H1 (cell line): ENCODE data around the gene IQCH. TPM values are rescaled to one million over a fixed set of nuclear protein-coding genes. Genes with fewer than 3 reads are reported as not detected.

Experiments
- polyA plus RNA-seq, 7 experiments: library from polyadenylated mRNA; depleted of rRNA in 3 of 7; stranded (reverse) in 5 of 7; unstranded in 2 of 7; fragments of >200 nt in 5 of 7; fragments of 200-250 nt in 2 of 7; gene quantifications; 1 replicate in 5 of 7; 2 replicates in 1 of 7; 4 replicates in 1 of 7; pipeline versions ENCODE4 v1.2.1 to v1.2.3, GENCODE V29; 2011 to 2013; ENCODE audit warnings: missing spikeins in 2 of 7, mixed read lengths in 2 of 7
- total RNA-seq: library from RNA; stranded (reverse); fragmentation: NEBNext Ultra II Directional; extraction: Animal tissue kit (Norgen Biotek cat#: 25700); gene quantifications from 2 replicates; pipeline ENCODE4 v1.2.1, GENCODE V29; 2021
- TF ChIP-seq, protein P1 (sequence below): IDR thresholded peaks from 2 replicates; pipeline ENCODE4 v1.6.1; 2011; ENCODE audit warnings: low read depth, mild to moderate bottlenecking, low read length; ENCODE audit not compliant: insufficient read depth
- TF ChIP-seq, protein P2 (sequence below): fragments of 300-600 bp; sonication (generic); IDR thresholded peaks from 2 replicates; pipeline ENCODE4 v1.7.1; 2012; ENCODE audit warnings: low read length, moderate library complexity, mild to moderate bottlenecking, inconsistent platforms; ENCODE audit not compliant: insufficient replicate concordance

IQCH gene
- total and polyA plus RNA-seq, 2 of the 8 experiments (the other 6 are each of a cell fraction or from before 2014, with no cell fraction given) = 0.60 to 1.9 TPM

DNA sequence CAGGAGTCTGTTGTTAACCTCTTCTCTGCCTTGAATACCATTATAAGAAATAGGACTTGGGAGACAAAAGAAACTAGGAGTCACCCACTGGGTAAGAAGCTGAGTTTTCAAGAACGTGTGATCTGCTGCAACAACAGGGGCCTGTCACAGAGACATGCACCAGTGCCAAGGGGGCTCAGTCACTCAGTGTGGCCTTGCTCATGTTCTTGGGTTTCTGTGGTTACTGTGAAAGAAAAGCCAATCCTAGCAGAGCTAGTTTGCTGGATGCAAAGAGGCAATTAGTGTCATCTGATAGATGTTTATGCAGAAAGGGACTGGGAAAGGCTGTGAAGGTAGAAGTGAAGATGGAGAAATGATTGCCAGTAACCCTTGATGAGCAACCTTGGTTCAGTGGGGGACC lies 126.3 kb downstream of the IQCH start (continued):
- TF ChIP-seq, protein P1, sequence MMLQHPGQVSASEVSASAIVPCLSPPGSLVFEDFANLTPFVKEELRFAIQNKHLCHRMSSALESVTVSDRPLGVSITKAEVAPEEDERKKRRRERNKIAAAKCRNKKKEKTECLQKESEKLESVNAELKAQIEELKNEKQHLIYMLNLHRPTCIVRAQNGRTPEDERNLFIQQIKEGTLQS = no peak
- TF ChIP-seq, protein P2, sequence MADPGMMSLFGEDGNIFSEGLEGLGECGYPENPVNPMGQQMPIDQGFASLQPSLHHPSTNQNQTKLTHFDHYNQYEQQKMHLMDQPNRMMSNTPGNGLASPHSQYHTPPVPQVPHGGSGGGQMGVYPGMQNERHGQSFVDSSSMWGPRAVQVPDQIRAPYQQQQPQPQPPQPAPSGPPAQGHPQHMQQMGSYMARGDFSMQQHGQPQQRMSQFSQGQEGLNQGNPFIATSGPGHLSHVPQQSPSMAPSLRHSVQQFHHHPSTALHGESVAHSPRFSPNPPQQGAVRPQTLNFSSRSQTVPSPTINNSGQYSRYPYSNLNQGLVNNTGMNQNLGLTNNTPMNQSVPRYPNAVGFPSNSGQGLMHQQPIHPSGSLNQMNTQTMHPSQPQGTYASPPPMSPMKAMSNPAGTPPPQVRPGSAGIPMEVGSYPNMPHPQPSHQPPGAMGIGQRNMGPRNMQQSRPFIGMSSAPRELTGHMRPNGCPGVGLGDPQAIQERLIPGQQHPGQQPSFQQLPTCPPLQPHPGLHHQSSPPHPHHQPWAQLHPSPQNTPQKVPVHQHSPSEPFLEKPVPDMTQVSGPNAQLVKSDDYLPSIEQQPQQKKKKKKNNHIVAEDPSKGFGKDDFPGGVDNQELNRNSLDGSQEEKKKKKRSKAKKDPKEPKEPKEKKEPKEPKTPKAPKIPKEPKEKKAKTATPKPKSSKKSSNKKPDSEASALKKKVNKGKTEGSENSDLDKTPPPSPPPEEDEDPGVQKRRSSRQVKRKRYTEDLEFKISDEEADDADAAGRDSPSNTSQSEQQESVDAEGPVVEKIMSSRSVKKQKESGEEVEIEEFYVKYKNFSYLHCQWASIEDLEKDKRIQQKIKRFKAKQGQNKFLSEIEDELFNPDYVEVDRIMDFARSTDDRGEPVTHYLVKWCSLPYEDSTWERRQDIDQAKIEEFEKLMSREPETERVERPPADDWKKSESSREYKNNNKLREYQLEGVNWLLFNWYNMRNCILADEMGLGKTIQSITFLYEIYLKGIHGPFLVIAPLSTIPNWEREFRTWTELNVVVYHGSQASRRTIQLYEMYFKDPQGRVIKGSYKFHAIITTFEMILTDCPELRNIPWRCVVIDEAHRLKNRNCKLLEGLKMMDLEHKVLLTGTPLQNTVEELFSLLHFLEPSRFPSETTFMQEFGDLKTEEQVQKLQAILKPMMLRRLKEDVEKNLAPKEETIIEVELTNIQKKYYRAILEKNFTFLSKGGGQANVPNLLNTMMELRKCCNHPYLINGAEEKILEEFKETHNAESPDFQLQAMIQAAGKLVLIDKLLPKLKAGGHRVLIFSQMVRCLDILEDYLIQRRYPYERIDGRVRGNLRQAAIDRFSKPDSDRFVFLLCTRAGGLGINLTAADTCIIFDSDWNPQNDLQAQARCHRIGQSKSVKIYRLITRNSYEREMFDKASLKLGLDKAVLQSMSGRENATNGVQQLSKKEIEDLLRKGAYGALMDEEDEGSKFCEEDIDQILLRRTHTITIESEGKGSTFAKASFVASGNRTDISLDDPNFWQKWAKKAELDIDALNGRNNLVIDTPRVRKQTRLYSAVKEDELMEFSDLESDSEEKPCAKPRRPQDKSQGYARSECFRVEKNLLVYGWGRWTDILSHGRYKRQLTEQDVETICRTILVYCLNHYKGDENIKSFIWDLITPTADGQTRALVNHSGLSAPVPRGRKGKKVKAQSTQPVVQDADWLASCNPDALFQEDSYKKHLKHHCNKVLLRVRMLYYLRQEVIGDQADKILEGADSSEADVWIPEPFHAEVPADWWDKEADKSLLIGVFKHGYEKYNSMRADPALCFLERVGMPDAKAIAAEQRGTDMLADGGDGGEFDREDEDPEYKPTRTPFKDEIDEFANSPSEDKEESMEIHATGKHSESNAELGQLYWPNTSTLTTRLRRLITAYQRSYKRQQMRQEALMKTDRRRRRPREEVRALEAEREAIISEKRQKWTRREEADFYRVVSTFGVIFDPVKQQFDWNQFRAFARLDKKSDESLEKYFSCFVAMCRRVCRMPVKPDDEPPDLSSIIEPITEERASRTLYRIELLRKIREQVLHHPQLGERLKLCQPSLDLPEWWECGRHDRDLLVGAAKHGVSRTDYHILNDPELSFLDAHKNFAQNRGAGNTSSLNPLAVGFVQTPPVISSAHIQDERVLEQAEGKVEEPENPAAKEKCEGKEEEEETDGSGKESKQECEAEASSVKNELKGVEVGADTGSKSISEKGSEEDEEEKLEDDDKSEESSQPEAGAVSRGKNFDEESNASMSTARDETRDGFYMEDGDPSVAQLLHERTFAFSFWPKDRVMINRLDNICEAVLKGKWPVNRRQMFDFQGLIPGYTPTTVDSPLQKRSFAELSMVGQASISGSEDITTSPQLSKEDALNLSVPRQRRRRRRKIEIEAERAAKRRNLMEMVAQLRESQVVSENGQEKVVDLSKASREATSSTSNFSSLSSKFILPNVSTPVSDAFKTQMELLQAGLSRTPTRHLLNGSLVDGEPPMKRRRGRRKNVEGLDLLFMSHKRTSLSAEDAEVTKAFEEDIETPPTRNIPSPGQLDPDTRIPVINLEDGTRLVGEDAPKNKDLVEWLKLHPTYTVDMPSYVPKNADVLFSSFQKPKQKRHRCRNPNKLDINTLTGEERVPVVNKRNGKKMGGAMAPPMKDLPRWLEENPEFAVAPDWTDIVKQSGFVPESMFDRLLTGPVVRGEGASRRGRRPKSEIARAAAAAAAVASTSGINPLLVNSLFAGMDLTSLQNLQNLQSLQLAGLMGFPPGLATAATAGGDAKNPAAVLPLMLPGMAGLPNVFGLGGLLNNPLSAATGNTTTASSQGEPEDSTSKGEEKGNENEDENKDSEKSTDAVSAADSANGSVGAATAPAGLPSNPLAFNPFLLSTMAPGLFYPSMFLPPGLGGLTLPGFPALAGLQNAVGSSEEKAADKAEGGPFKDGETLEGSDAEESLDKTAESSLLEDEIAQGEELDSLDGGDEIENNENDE = no peak
